Measurements from ENCODE around the gene ZNF385D.

- TF ChIP-seq CTCF (conservative IDR thresholded peaks at IDR 0.05; ENCODE audit: low read depth, low read length) (no peak), EZH2 (IDR thresholded peaks at IDR 0.05; ENCODE audit: borderline replicate concordance, low read depth, low read length, poor library complexity, severe bottlenecking) (no peak)
These were observed 6.2 kb downstream of the ZNF385D start for GRCh38 chr3:21744793-21745192.
